ENCODE data around the gene STK35. TPM values are rescaled to one million over a fixed set of nuclear protein-coding genes. Genes with fewer than 3 reads are reported as not detected.

Gene STK35
- total and polyA plus RNA-seq, 5 experiments from 2014 or later, result 4.5 to 18.3 (median 5.9) TPM

DNA sequence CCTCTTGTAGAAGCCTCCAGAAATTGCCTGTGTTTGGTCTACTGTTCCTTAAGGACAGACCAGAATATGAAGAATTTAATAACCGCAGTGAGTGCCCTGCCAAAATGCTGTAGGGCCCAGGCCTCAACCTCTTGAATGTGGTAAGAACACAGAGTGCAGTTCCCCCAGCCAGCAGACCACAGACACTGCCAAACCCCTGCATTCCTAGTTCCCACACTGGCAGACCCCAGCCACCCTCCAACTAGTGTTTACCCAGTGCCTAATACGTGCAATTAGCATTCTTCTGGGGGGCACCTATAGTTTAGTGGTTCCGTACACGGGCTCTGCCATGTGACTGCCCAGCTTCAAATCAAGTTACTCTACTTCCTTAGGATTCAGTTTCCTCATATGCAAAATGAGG, 51.7 kb downstream of the STK35 start:
- Mint-ChIP-seq H3K36me3 (peaks cover 0 to 12% (median 0%) of the 10 kb centered on the region in 3 donors), H3K4me3 (no peak overlapping the region), H3K9me3 (no peaks in the 10 kb centered on the region), H3K27me3 (no peaks in the 10 kb centered on the region), H3K4me1 (no peaks in the 10 kb centered on the region), H3K27ac (no peak overlapping the region)
- ATAC-seq, result no peak
- no peak for DNase-seq
- POLR2A ChIA-PET, result no interaction called here

GRCh38 chr20:2156224-2156623, 54.6 kb downstream of the STK35 start:
- Mint-ChIP-seq H3K36me3 (peaks cover 0 to 3% (median 0%) of the 10 kb centered on the region in 3 donors), H3K27me3 (no peaks in the 10 kb centered on the region), H3K4me3 (no peak overlapping the region), H3K9me3 (no peaks in the 10 kb centered on the region), H3K27ac (no peak overlapping the region), H3K4me1 (no peaks in the 10 kb centered on the region)
- POLR2A ChIA-PET, result no interaction called here
- DNase-seq, result no peak
- ATAC-seq, result no peak

DNA sequence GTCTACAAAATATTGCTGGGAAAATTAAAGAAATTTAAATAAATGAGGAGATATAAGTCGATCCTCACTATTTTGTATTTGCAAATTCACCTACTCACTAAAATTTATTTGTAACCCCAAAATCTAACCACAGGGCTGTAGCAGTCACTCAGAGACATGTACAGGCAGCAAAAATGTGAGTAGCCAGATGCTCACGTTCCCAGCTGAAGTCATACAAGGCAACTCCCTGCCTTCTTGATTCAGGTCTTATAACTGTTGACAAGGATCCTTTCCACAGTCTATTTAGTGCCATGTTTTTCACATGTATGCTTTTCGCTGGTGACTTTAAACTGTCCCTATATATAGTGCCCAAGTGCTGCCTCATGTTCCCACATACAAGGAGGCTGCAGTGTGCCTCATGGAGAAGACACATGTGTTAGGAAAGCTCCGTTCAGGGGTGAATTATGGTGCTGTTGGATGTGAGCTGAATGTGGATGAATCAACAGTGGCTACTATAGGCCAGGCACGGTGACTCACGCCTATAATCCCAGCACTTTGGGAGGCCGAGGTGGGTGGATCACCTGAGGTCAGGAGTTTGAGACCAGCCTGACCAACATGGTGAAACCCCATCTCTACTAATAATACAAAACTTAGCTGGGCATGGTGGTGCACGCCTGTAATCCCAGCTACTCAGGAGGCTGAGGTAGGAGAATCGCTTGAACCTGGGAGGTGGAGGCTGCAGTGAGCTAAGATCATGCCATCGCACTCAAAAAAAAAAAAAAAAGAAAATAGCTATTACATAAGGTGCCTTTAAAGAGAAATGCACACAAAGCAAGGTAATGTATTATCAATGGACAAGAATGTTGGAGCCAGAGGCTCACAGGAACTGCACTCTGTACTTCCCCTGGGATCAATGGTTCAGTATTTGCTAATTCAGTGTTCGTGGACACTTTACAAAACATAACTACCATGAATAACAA, 55.3 kb downstream of the STK35 start:
- H3K4me1 Mint-ChIP-seq, result no peaks in the 10 kb centered on the region
- peak overlapping the region in 1 of 10 donors; percentile 24 for H3K27ac Mint-ChIP-seq
- ATAC-seq (no peak), DNase-seq (no peak)
- no peaks in the 10 kb centered on the region for H3K36me3 Mint-ChIP-seq
- H3K4me3 Mint-ChIP-seq, result no peak overlapping the region
- H3K9me3 Mint-ChIP-seq, result no peaks in the 10 kb centered on the region
- POLR2A ChIA-PET, result no interaction called here
- no peaks in the 10 kb centered on the region for H3K27me3 Mint-ChIP-seq

DNA sequence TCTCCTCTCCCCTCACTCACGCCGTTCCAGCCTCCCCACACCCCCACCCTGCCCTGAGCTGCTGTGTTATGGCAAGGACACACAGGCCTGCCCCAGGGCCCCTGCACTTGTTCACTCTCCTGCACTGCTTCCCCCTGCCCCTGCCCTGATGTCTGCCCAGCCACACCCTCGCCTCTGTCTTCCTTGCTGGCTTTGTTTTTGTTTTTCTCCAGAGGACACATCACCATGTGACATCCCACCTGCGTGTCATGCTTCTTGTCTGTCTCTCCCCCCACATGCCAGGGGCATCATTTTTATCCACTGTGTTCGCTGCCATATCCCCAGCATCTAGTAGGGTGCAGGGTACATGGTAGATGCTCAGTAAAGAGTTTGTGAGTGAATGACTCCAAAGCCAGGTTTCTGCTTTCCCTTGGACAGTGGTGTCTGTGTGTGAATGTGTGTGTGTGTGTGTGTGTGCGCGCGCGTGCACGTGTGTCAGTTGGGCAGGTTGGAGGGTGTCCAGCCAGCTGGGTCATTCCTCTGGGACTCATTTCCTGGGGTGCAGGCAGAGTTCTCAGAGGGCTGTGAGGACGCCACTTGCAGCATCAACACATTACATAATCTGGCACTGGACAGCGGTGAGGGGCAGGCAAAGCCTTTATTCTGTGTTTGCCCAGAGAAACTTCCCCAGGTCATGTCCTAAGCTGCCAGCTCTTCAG, 60.6 kb downstream of the STK35 start:
- Mint-ChIP-seq H3K4me3 (no peak overlapping the region), H3K4me1 (peaks cover 0 to 2% (median 0%) of the 10 kb centered on the region in 4 donors), H3K27ac (no peak overlapping the region), H3K27me3 (no peaks in the 10 kb centered on the region), H3K36me3 (no peaks in the 10 kb centered on the region), H3K9me3 (peaks cover 0 to 2% (median 0%) of the 10 kb centered on the region in 9 donors)
- DNase-seq, result no peak
- no peak for ATAC-seq
- POLR2A ChIA-PET, result no interaction called here

- no peak for DNase-seq
- peaks cover 0 to 2% (median 0%) of the 10 kb centered on the region in 9 donors for H3K9me3 Mint-ChIP-seq
- H3K4me3 Mint-ChIP-seq, result no peak overlapping the region
- ATAC-seq, result no peak
- H3K27me3 Mint-ChIP-seq, result no peaks in the 10 kb centered on the region
- no peak overlapping the region for H3K27ac Mint-ChIP-seq
- H3K4me1 Mint-ChIP-seq, result peaks cover 0 to 2% (median 0%) of the 10 kb centered on the region in 4 donors
- POLR2A ChIA-PET, result no interaction called here
- no peaks in the 10 kb centered on the region for H3K36me3 Mint-ChIP-seq
These were observed 61.2 kb downstream of the STK35 start for GRCh38 chr20:2162823-2163166.

DNA sequence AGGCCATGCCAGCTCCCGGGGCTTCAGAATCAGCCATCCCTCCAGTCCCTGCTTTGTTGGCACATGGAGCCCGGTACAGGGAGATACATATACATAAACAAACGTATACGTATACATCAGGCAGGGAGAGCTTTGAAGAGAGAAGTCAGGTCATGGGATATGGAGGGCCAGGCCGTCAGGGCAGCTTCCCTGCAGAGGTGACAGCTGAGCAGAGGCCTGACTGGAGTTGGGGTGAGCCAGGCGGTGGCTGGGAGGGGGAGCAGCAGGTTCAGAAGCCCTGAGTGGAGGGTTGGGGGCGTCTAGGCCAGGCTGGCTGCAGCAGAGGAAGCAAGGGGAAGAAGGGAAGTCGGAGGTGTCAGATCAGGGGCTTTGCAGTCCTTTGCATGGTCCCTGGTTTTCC, 61.7 kb downstream of the STK35 start:
- no peak for DNase-seq
- H3K27ac Mint-ChIP-seq, result no peak overlapping the region
- POLR2A ChIA-PET, result no interaction called here
- H3K4me3 Mint-ChIP-seq, result no peak overlapping the region
- no peaks in the 10 kb centered on the region for H3K27me3 Mint-ChIP-seq
- H3K36me3 Mint-ChIP-seq, result no peaks in the 10 kb centered on the region
- peaks cover 0 to 2% (median 0%) of the 10 kb centered on the region in 4 donors for H3K4me1 Mint-ChIP-seq
- H3K9me3 Mint-ChIP-seq, result peaks cover 0 to 2% (median 0%) of the 10 kb centered on the region in 9 donors
- no peak for ATAC-seq

GRCh38 chr20:2163757-2164156, 62.1 kb downstream of the STK35 start:
- H3K27ac Mint-ChIP-seq, result no peak overlapping the region
- POLR2A ChIA-PET, result no interaction called here
- DNase-seq, result no peak
- ATAC-seq, result no peak
- peaks cover 0 to 2% (median 0%) of the 10 kb centered on the region in 9 donors for H3K9me3 Mint-ChIP-seq
- H3K4me1 Mint-ChIP-seq, result peaks cover 0 to 2% (median 0%) of the 10 kb centered on the region in 4 donors
- H3K4me3 Mint-ChIP-seq, result no peak overlapping the region
- H3K27me3 Mint-ChIP-seq, result no peaks in the 10 kb centered on the region
- H3K36me3 Mint-ChIP-seq, result no peaks in the 10 kb centered on the region

DNA sequence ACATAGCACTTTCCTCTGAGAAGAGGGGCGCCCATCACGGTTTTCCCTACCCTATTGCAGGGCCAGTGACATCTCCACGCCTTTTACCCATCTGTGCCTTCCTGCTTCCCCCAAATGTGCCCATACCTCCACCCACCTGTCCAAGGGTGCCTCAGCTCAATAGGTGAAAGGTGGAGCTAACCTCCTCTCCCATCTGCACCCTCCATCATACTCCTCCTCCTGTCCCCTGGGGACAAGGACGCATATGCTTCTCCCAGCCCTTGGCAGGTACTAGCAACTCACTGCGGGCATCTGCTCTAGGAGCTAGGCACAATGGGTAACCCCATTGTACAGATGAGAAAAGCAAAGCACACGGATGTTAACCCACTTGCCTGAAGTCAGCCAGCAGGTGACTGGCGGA, 62.8 kb downstream of the STK35 start:
- no peak overlapping the region for H3K4me3 Mint-ChIP-seq

GRCh38 chr20:2164966-2165365, 63.3 kb downstream of the STK35 start:
- POLR2A ChIA-PET, result no interaction called here
- H3K4me1 Mint-ChIP-seq, result peaks cover 0 to 2% (median 0%) of the 10 kb centered on the region in 4 donors
- H3K4me3 Mint-ChIP-seq, result no peak overlapping the region
- no peaks in the 10 kb centered on the region for H3K36me3 Mint-ChIP-seq
- DNase-seq (no peak), ATAC-seq (no peak)
- H3K9me3 Mint-ChIP-seq, result peaks cover 0 to 2% (median 0%) of the 10 kb centered on the region in 9 donors
- H3K27ac Mint-ChIP-seq, result no peak overlapping the region
- peaks cover 0 to 2% (median 0%) of the 10 kb centered on the region in 5 donors for H3K27me3 Mint-ChIP-seq

More for the DNA sequence above, 62.8 kb downstream of the STK35 start:
- DNase-seq (no peak), ATAC-seq (no peak)
- Mint-ChIP-seq H3K27me3 (peaks cover 0 to 2% (median 0%) of the 10 kb centered on the region in 5 donors), H3K27ac (no peak overlapping the region), H3K36me3 (no peaks in the 10 kb centered on the region), H3K4me1 (peaks cover 0 to 2% (median 0%) of the 10 kb centered on the region in 4 donors), H3K9me3 (peaks cover 0 to 2% (median 0%) of the 10 kb centered on the region in 9 donors)
- POLR2A ChIA-PET, result no interaction called here

DNA sequence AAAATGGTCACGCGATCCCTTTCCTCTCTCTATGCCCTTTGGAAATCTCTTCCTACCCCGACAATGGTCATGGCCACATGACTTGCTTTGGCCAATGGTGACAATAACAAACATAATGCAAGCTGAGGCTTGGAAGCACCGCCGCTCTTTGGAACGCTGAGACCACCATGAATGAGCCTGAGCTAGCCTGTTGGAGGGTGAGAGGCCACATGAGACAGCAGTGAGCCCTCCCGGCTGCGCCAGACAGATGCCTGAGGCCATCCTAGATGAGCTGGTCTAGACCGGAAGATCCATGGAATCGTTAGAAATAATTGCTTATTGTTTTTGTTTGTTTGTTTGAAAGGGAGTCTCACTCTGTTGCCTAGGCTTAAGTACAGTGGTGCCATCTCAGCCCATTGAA, 64.2 kb downstream of the STK35 start:
- H3K9me3 Mint-ChIP-seq, result peaks cover 0 to 2% (median 0%) of the 10 kb centered on the region in 9 donors
- peaks cover 0 to 6% (median 0%) of the 10 kb centered on the region in 5 donors for H3K27me3 Mint-ChIP-seq
- no peaks in the 10 kb centered on the region for H3K36me3 Mint-ChIP-seq
- H3K27ac Mint-ChIP-seq, result no peak overlapping the region
- POLR2A ChIA-PET, result no interaction called here
- no peak for ATAC-seq
- H3K4me3 Mint-ChIP-seq, result no peak overlapping the region
- H3K4me1 Mint-ChIP-seq, result peaks cover 0 to 2% (median 0%) of the 10 kb centered on the region in 4 donors
- no peak for DNase-seq

- no peak for DNase-seq
- H3K4me1 Mint-ChIP-seq, result peaks cover 0 to 2% (median 0%) of the 10 kb centered on the region in 4 donors
- peaks cover 0 to 2% (median 0%) of the 10 kb centered on the region in 9 donors for H3K9me3 Mint-ChIP-seq
- no peak overlapping the region for H3K4me3 Mint-ChIP-seq
- peaks cover 0 to 14% (median 11%) of the 10 kb centered on the region in 5 donors for H3K27me3 Mint-ChIP-seq
- POLR2A ChIA-PET, result no interaction called here
- no peak overlapping the region for H3K27ac Mint-ChIP-seq
- ATAC-seq, result no peak
- H3K36me3 Mint-ChIP-seq, result no peaks in the 10 kb centered on the region
These were observed 65.5 kb downstream of the STK35 start for GRCh38 chr20:2167112-2167511.

DNA sequence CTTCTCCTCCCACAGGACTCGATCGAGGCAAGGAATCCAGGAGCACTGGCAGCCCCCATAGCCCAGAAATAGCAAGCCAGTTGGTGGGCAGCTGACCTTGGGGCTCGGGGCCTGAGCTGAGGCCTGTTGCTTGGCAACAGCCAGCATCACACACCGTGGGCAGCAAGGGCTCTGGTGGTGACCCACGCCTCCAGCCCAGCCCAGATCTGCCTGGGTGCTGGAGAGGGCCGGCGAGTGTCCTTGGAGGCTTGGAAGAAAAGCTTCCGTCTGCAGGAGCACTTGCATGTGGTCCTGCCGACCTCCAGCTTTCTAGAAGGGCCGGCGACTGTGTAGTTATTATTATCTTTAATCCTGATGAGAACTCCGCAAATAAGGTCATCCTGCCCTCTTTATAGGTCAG, 67.3 kb downstream of the STK35 start:
- Mint-ChIP-seq H3K27ac (no peak overlapping the region), H3K27me3 (peaks cover 6 to 28% (median 20%) of the 10 kb centered on the region in 5 donors), H3K4me1 (peaks cover 2 to 6% (median 4%) of the 10 kb centered on the region in 4 donors), H3K4me3 (no peak overlapping the region), H3K36me3 (no peaks in the 10 kb centered on the region), H3K9me3 (no peaks in the 10 kb centered on the region)
- POLR2A ChIA-PET, result no interaction called here
- ATAC-seq, result no peak
- DNase-seq, result no peak

GRCh38 chr20:2169456-2170088, 67.9 kb downstream of the STK35 start:
- Mint-ChIP-seq H3K4me3 (no peak overlapping the region), H3K36me3 (no peaks in the 10 kb centered on the region), H3K27ac (no peak overlapping the region), H3K9me3 (no peaks in the 10 kb centered on the region), H3K4me1 (peaks cover 2 to 6% (median 4%) of the 10 kb centered on the region in 4 donors), H3K27me3 (peaks cover 6 to 34% (median 20%) of the 10 kb centered on the region in 5 donors)
- no peak for DNase-seq
- POLR2A ChIA-PET, result no interaction called here
- no peak for ATAC-seq

Measured in naive thymus-derived CD8-positive, alpha-beta T cell (primary cell).